ENCODE measurements around the gene TMEM126A.
"Not testable (repeated sequence)": the region's sequence is repeated elsewhere in the genome, so short reads cannot be mapped to it uniquely, and the experiment has no call there.

TMEM126A gene

DNA sequence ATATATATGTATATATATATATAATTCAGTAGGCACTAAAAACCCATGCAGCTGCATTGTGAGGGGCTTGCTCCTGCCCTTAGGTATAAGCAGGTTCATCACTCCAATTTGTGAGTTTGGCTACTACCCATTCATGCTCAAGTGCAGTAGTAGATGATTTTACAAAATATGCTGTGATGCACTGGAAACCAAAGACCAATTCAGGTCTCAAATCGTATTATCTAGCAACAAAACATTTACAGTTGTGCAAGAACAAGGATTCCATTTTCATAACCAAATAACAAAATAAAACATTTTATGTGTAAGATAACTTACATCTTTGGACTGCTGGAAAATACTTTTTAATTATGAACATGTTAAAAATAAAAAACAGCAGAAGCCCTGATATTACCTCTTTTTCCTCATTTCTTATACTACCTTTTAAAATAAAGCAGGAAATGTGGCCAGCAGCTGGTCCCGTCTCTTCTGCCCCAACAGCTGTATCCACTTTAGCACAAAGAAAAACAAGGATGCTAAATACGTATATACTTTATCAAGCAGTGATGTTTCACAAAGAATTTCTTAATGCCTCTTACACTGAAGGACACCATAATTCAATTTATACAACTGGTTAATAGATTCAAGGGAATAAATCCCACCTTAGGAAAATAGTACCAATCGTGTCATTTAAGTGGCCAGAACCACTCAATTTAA, 14.4 kb downstream of the TMEM126A start:
- no peak for DNase-seq

DNA sequence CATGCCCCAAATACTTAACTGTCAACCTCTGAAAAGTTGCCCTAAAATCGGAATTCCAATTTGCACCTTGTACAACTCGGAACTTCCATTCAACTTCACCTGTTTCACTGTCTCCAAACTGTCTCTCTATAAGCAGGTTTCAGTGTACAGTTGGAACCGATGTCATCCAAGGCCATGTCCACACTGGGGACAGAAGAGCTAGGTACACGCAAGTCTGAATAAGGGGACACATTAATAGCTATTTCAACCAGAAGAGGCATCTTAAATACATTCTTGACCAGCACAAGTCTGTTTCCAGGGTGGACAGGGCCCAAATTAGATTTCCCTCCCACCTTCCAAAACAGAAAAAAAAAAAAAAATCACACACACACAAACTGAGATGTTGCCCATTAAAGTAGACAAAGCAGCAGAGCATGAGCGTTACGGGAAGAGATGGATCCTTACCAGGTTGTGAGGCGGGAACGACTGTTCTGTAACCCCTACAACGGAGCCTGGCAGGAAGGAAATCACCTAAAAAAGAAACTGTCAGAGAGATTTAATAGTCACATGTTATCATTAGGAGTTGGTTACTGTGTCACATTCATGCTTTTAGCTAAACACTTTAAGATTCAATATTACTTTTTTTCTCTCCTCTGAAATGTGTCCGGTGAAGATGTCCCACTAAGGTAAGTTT, 15.4 kb downstream of the TMEM126A start:
- DNase-seq, result no peak

GRCh38 chr11:85663753-85664614, 16.2 kb downstream of the TMEM126A start:
- DNase-seq, result no peak

- DNase-seq, result peak; percentile 77
Observed at GRCh38 chr11:85664615-85665481, 17.1 kb downstream of the TMEM126A start, which contains the start of gene CREBZF. CREBZF (minus strand) TSS chr11:85665129; CDS start chr11:85664875, 254 bp downstream.

DNA sequence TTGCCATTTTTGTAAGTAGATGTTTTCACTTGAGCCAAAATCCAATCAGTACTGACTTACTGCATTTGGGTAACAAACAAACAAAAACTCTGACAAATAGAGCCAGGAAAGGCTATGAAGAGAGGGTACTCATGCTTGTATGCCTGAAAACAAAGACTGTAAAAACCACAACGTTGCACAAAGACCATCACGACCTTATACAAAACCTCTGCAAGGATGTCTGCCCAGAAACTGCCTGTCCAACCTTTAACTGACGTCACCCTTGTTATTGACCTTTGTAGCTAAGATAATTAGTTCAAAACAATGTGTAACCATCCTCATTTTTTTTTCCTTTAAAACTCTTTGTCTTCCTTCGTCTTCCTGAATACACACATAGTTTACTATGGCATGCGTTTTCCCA, 18.0 kb downstream of the TMEM126A start:
- DNase-seq, result no peak

DNA sequence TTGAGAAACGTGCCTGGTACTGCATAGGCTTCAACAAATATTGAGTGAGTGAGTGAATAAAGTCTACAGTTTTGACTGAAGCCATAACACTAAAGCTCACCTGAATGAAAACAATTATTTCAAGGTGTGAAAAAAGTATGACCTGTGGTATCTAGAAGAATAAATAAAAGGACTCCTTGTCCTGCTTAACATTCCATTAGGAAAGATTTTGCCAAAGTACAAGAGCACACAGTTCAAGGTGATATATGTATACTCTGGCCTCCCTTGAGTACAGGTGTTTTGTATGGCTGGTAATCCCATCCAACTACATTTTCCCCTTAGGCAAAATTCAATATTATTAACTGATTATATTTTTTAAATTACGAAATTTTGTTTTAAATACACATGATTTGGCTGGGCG, 18.9 kb downstream of the TMEM126A start:
- no peak for DNase-seq

GRCh38 chr11:85668157-85668556, 20.4 kb downstream of the TMEM126A start:
- no peak for DNase-seq

DNA sequence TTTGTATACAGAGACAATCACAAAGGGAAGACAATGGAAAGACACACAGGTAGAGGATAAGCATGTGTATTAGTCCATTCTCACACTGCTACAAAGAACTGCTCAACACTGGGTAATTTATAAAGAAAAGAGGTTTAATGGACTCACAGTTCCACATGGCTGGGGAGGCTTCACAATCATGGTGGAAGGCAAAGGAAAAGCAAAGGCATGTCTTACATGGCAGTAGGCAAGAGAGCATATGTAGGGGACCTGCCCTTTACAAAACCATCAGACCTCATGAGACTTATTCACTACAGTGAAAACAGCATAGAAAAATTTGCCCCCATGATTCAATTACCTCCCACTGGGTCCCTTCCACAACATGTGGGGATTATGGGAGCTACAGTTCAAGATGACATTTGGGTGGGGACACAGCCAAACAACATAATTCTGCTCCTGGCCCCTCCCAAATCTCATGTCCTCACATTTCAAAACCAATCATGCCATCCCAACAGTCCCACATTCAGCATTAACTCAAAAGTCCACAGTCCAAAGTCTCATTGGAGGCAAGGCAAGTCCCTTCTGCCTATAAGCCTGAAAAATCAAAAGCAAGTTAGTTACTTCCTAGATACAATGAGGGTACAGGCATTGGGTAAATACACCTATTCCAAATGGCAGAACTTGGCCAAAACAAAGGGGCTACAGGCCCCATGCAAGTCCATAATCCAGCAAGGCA, 23.3 kb downstream of the TMEM126A start:
- not testable (repeated sequence) for DNase-seq

GRCh38 chr11:85672105-85672902, 24.5 kb downstream of the TMEM126A start:
- no peak for DNase-seq

DNA sequence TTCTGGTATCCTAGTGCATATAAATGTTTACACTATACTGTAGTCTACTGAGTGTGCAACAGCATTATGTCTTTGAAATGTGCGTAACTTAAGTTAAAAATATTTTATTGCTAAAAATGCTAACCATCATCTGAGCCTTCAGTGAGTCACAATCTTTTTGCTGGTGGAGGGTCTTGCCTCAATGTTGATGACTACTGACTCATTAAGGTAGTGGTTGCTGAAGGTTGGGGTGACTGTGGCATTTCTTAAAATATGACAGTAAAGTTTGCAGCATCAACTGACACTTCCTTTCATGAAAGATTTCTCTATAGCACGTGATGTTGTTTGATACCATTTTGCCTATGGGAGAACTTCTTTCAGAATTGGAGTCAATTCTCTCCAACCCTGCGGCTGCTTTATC, 25.6 kb downstream of the TMEM126A start:
- DNase-seq, result no peak

DNA sequence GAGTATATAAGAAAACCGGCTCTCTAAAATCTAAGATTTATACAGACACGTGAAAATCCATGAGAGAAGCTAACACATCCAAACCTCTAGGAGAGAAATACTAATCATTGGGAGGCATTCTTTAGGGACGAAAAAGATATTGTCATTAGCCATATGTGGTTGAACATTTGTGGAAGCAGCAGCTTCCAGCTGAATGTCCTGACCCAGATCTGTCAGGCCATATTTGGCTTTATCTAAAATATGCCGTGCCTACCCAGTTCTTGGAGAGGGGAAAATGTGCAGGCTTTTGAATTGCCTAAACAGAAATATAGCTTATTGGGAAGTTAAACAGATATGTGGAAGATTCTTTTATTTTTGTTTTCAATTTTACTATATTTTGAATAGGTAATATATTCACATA, 31.8 kb downstream of the TMEM126A start:
- DNase-seq, result no peak

- DNase-seq, result no peak
Observed at GRCh38 chr11:85680897-85681296, 33.1 kb downstream of the TMEM126A start.

DNA sequence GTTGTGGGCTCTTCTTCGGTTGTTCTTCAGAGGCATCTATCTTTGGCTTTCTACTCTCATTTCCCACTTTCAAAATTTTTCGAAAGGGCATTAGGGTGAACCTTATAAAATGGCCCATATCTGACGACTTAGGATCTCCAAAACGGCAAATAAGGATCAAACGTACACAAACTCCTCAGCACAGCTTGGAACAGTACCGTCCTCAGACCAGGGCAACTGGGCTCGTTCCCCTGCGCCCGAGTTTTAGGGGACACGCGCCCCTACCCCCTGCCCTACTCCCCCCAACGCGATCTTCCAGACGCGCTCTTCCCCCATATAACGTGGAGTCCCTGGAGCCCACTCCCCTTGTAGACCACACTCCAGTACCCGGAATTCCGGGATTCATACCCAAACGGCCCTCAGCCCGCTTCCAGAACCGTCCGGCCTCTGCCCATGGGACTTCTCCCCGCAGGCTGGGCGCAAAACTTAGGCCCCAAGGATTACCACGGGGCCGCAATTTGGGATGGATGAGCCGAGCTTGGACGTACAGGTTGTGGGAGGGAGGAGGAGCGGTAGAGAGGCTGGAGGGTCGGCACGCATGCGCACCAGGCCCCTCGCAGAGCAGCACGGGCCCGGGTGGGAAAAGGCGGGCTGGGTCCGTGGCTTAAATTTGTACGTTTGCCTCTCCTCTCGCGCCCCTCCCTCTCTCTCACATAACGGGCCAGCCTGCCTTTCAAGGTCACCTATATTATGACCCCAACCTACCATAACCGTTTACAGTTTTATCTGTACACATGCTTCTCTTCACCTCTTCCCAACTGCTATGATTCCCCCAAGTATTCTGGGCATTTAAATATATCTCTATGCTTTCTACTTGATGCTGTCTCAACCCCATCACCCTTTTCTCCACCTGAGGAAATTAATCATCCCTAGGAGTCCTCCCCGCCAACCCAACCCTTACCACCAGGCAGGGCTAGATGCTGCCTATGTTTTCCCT, 34.9 kb downstream of the TMEM126A start:
- DNase-seq, result no peak

DNA sequence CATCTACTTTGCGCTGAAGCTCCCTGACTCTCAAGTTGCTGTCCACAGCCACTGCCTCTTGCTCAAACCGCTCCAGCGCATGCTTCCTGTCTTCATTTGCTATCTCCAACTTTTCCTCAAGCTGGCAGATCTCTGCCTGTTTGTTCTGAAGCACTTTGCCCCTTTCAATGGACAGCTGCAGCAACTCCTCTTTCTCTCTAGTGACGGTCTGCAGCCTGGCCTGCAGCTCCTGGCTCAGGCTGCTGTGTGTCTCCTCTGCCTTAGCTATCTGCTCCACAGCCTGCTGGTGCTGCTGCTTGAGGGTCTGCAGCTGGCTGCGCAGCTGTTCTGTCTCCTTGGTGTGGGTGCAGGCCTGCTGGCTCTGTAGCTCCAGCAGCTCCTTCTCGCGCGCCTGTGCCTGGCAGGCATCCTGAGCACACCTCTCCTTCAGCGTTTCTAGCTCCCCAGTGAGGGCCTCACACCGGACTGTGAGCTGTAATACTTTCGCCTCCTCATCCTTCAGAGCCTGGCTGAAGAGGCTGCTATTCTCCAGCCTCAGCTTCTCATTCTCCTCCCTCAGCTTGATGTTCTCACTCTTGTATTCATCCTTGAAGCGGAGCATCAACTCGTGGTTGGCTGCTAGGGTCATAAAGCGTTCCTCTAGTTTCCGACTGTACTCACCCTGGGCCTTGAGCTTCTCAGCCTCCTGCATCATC, 37.5 kb downstream of the TMEM126A start:
- DNase-seq, result no peak

DNA sequence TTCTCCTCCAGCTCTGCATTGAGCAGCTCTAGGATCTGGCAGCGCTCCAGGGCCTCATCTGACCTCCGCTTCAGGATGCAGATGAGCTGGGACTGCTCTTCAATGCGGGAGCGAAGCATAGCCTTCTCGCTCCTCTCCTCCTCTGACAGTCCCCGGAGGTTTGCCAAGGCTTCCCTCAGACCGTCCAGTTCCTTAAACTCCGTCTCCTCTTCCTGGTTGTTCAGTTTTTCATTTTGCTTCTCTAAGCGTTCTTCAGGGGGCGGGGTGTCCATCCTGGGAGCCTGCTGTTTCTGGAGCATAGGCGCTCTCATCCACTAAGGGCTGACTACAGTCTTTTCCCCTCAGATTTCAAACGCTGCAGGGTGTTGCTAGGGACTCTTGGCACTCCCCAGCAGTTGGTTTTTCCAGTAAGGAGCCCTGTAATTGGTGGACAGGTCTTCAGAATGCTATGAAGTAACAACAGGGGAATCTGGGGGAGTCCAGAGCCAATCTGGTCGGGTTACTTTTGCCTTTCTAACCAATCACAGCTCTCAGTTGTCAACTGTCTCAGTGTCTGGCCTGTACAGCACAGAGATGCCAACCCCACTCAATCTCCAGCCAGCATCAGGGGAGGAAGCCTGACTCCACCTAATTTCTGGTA, 38.2 kb downstream of the TMEM126A start, which contains the start of gene CCDC89:
CCDC89 (minus strand) TSS at position 376 of the 640 bp plus-strand sequence; CDS start at position 311, 65 bp downstream.
- no peak for DNase-seq

- DNase-seq, result no peak
Observed at GRCh38 chr11:85694385-85694980, 46.7 kb downstream of the TMEM126A start.

- no peak for DNase-seq
Observed at GRCh38 chr11:85695546-85695945, 47.8 kb downstream of the TMEM126A start.

DNA sequence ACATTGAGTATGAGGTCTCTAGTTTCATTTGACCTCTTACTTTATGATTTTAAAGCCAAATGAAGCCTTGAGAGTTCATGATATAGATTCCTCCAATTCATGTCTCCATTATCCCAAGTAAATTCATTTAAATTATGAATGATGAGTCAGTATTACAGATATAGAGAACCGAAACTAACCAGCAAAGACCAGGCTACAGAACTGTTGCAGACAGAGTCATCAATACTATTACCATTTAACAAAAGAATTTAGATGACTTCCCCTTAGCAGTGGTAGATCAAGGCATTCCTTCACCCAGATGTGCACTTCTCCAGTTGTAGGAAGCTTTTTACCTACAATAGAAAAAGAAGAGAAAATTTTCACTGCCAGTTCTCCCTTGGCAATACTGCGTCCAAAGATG, 50.0 kb downstream of the TMEM126A start:
- DNase-seq, result no peak
